ACC112 (cell line): Measurements from ENCODE around the gene RERE.

Experiments used
- H2AFZ ChIP-seq: fragments of 200-600 bp; sonication (generic); one replicate; pipeline ENCODE4 v1.6.0; 2017; ENCODE audit warnings: antibody characterized with exemption, low read length; ENCODE audit not compliant: unreplicated experiment
- H3K27ac ChIP-seq: fragments of 200-600 bp; sonication (generic); 2 replicates; pipeline ENCODE4 v1.5.1; 2014; ENCODE audit warnings: low read depth, mild to moderate bottlenecking, antibody characterized with exemption, low read length, moderate library complexity
- H3K27me3 ChIP-seq: fragments of 200-600 bp; sonication (generic); 2 replicates; pipeline ENCODE4 v1.6.1; 2014; ENCODE audit warnings: mild to moderate bottlenecking, antibody characterized with exemption, low read length, moderate library complexity, mixed read lengths; ENCODE audit not compliant: insufficient read depth
- H3K36me3 ChIP-seq: fragments of 200-600 bp; sonication (generic); 2 replicates; pipeline ENCODE4 v1.6.1; 2016; ENCODE audit warnings: mild to moderate bottlenecking, antibody characterized with exemption, low read length, moderate library complexity, mixed read lengths; ENCODE audit not compliant: insufficient read depth
- H3K4me1 ChIP-seq: fragments of 200-600 bp; sonication (generic); one replicate; pipeline ENCODE4 v1.6.1; 2016; ENCODE audit warnings: low read length, mixed read lengths; ENCODE audit not compliant: insufficient read depth, unreplicated experiment, control insufficient read depth
- H3K4me3 ChIP-seq: fragments of 200-600 bp; sonication (generic); 2 replicates; pipeline ENCODE4 v1.5.1; 2014; ENCODE audit warnings: mild to moderate bottlenecking, low read depth, low read length
- H3K79me2 ChIP-seq: fragments of 200-600 bp; sonication (generic); one replicate; pipeline ENCODE4 v1.6.0; 2016; ENCODE audit warnings: low read length; ENCODE audit not compliant: control insufficient read depth, unreplicated experiment, insufficient read depth

Gene RERE

DNA sequence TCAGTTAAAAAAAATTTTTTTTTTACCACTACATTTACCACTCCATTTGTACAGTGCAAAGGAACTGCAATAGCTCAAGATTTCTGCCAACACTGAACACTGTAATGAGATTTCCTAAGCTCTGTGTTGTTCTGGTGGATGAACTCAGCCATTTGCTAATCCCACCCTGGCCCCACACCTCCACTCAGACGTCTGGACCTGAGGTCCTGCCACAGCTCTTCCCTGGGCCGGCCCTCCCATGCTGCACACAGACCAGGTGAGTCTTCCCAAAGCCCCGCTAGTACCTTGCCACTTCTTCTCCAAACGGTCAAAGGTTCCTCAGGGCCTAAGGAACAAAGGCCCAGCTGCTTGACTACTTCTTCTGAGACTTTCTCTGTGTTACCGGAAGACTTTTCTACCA is 443.1 kb downstream of the RERE start:
- peak overlapping the region; percentile 91 for H3K27ac ChIP-seq
- H3K79me2 ChIP-seq = peaks cover 74% of the 10 kb centered on the region
- no peak overlapping the region for H2AFZ ChIP-seq
- no peaks in the 10 kb centered on the region for H3K36me3 ChIP-seq
- H3K27me3 ChIP-seq = no peaks in the 10 kb centered on the region
- H3K4me1 ChIP-seq = peaks cover 28% of the 10 kb centered on the region
- H3K4me3 ChIP-seq = no peak overlapping the region

GRCh38 chr1:8373581-8374241 is 443.7 kb downstream of the RERE start:
- Histone ChIP-seq H3K27ac (peak overlapping the region; percentile 91), H3K4me3 (peak overlapping the region; percentile 61), H3K79me2 (peaks cover 68% of the 10 kb centered on the region), H3K27me3 (no peaks in the 10 kb centered on the region), H3K36me3 (no peaks in the 10 kb centered on the region), H3K4me1 (peaks cover 28% of the 10 kb centered on the region), H2AFZ (no peak overlapping the region)

DNA sequence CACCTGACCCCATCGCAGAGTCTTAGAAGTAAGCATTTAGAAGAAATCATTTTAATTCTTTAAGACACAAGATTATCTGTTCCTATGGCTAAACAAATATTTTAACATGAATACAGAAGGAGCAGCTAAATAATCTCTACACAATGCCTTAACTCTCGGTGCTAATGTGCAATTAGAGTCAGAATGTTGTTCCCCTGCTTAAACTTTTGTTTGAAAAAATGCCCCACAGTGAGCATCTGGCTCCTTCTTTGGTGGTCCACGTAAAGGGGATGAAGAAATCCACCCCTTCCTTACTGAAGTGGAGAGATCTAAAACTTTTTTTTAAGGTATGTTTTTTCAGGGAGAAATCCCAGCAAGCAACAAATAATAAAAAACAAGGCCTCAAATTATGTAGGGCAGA is 444.3 kb downstream of the RERE start:
- peak overlapping the region; percentile 91 for H3K27ac ChIP-seq
- no peaks in the 10 kb centered on the region for H3K27me3 ChIP-seq
- H3K36me3 ChIP-seq = no peaks in the 10 kb centered on the region
- peaks cover 28% of the 10 kb centered on the region for H3K4me1 ChIP-seq
- peaks cover 62% of the 10 kb centered on the region for H3K79me2 ChIP-seq
- H2AFZ ChIP-seq = no peak overlapping the region
- H3K4me3 ChIP-seq = peak overlapping the region; percentile 61; the same call in 1 of the 2 replicates

GRCh38 chr1:8371372-8371991 is 446.0 kb downstream of the RERE start:
- H3K27me3 ChIP-seq = no peaks in the 10 kb centered on the region
- no peak overlapping the region for H3K27ac ChIP-seq
- H3K79me2 ChIP-seq = peaks cover 60% of the 10 kb centered on the region
- H3K4me3 ChIP-seq = no peak overlapping the region
- H3K4me1 ChIP-seq = peaks cover 28% of the 10 kb centered on the region
- no peak overlapping the region for H2AFZ ChIP-seq
- no peaks in the 10 kb centered on the region for H3K36me3 ChIP-seq

GRCh38 chr1:8370905-8371315 is 446.5 kb downstream of the RERE start:
- Histone ChIP-seq H3K27ac (no peak overlapping the region), H3K4me1 (peaks cover 28% of the 10 kb centered on the region)

GRCh38 chr1:8370046-8370881 is 447.2 kb downstream of the RERE start:
- H3K27me3 ChIP-seq = no peaks in the 10 kb centered on the region
- no peak overlapping the region for H3K4me3 ChIP-seq
- no peak overlapping the region for H2AFZ ChIP-seq
- H3K79me2 ChIP-seq = peaks cover 62% of the 10 kb centered on the region
- H3K27ac ChIP-seq = no peak overlapping the region
- H3K36me3 ChIP-seq = peaks cover under 1% of the 10 kb centered on the region; the same call in 1 of the 2 replicates
- peaks cover 28% of the 10 kb centered on the region for H3K4me1 ChIP-seq

More at GRCh38 chr1:8370905-8371315, 446.5 kb downstream of the RERE start:
- Histone ChIP-seq H3K27me3 (no peaks in the 10 kb centered on the region), H2AFZ (no peak overlapping the region), H3K4me3 (no peak overlapping the region), H3K36me3 (no peaks in the 10 kb centered on the region), H3K79me2 (peaks cover 59% of the 10 kb centered on the region)

DNA sequence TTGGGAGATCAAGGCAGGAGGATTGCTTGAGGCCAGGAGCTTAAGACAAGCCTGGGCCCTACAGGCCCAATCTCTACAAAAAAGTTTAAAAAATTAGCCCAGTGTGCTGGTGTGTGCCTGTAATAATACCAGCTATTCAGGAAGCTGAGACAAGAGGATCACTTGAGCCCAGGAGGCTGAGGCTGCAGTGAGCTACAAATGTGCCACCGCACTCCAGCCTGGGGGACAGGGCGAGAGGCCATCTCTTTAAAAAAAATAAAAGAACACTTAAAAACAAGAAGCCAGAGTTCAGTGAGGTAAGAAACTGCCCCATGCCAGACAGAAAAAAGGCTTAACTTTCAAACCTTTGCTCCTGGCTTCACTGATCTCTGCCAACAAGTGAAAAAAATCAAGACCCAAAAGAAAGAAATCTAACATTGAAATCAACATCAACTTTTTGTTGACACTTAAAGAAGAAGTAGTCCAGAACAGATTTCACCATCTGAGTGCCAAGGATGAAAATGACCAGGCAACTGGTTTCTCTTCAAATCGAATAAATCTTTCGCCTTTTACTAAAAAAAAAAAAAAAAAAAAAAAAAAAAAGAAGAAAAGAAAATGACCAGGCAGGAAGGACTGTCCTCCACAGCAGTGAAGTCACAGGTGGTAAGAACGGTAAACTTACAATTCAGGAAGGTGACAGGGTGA is 448.3 kb downstream of the RERE start:
- H3K4me1 ChIP-seq = peaks cover 19% of the 10 kb centered on the region
- peaks cover 5% of the 10 kb centered on the region; the same call in 1 of the 2 replicates for H3K36me3 ChIP-seq
- peaks cover 55% of the 10 kb centered on the region for H3K79me2 ChIP-seq
- H3K27ac ChIP-seq = no peak overlapping the region
- H2AFZ ChIP-seq = no peak overlapping the region
- H3K4me3 ChIP-seq = no peak overlapping the region
- H3K27me3 ChIP-seq = no peaks in the 10 kb centered on the region

GRCh38 chr1:8367571-8368194 is 449.8 kb downstream of the RERE start:
- peaks cover 10% of the 10 kb centered on the region; the same call in 1 of the 2 replicates for H3K36me3 ChIP-seq
- H2AFZ ChIP-seq = no peak overlapping the region
- H3K79me2 ChIP-seq = peaks cover 45% of the 10 kb centered on the region
- H3K4me3 ChIP-seq = no peak overlapping the region
- peaks cover 5% of the 10 kb centered on the region for H3K4me1 ChIP-seq
- no peaks in the 10 kb centered on the region for H3K27me3 ChIP-seq
- no peak overlapping the region for H3K27ac ChIP-seq

GRCh38 chr1:8365661-8366362 is 451.6 kb downstream of the RERE start:
- Histone ChIP-seq H3K4me3 (no peak overlapping the region), H3K27ac (no peak overlapping the region), H3K4me1 (peaks cover under 1% of the 10 kb centered on the region), H3K27me3 (no peaks in the 10 kb centered on the region), H3K79me2 (peaks cover 26% of the 10 kb centered on the region), H3K36me3 (peaks cover 22% of the 10 kb centered on the region; the same call in 1 of the 2 replicates), H2AFZ (no peak overlapping the region)
